ENCODE data around the gene TENT4B. TPM values are rescaled to one million over a fixed set of nuclear protein-coding genes. Genes with fewer than 3 reads are reported as not detected.

TENT4B gene
- total and polyA plus RNA-seq, 7 donors: 3.6 to 23.5 (median 14.9) TPM

GRCh38 chr16:50198802-50199403 is 45.8 kb downstream of the TENT4B start:
- peaks cover 0 to 59% (median 45%) of the 10 kb centered on the region in 4 donors for H3K4me1 ChIP-seq
- 16 to 50% methylated on average over 4 of the region's 4 CpGs for WGBS, 2 donors

GRCh38 chr16:50201787-50202186 is 48.7 kb downstream of the TENT4B start:
- H3K4me3 ChIP-seq: no peak overlapping the region
- intact Hi-C loops (cut with DNase I): no loop called here
- no peaks in the 10 kb centered on the region for H3K27me3 ChIP-seq
- 66 to 89% methylated on average over 3 of the region's 3 CpGs for WGBS, 2 donors
- peak overlapping the region; percentile 64 to 79 (median 73) for H3K27ac ChIP-seq
- no peak for TF ChIP-seq EP300 (IDR thresholded peaks at IDR 0.05)
- no peak for TF ChIP-seq CTCF (IDR thresholded peaks at IDR 0.05)
- TF ChIP-seq POLR2A (IDR thresholded peaks at IDR 0.05): no peak
- TF ChIP-seq POLR2AphosphoS5 (IDR thresholded peaks at IDR 0.05): no peak
- no peaks in the 10 kb centered on the region for H3K36me3 ChIP-seq
- H3K4me1 ChIP-seq: peaks cover 0 to 62% (median 48%) of the 10 kb centered on the region in 4 donors
- H3K9me3 ChIP-seq: no peaks in the 10 kb centered on the region
- no peak for DNase-seq

More at GRCh38 chr16:50198802-50199403, 45.8 kb downstream of the TENT4B start:
- no peak for DNase-seq
- intact Hi-C loops (cut with DNase I): no loop called here
- TF ChIP-seq POLR2A (IDR thresholded peaks at IDR 0.05): no peak
- no peak for TF ChIP-seq EP300 (IDR thresholded peaks at IDR 0.05)
- no peak for TF ChIP-seq POLR2AphosphoS5 (IDR thresholded peaks at IDR 0.05)
- TF ChIP-seq CTCF (IDR thresholded peaks at IDR 0.05): no peak
- H3K27ac ChIP-seq: no peak overlapping the region
- no peaks in the 10 kb centered on the region for H3K36me3 ChIP-seq
- H3K27me3 ChIP-seq: no peaks in the 10 kb centered on the region
- no peak overlapping the region for H3K4me3 ChIP-seq
- no peaks in the 10 kb centered on the region for H3K9me3 ChIP-seq

GRCh38 chr16:50202926-50203624 is 50.0 kb downstream of the TENT4B start:
- Histone ChIP-seq H3K27me3 (no peaks in the 10 kb centered on the region), H3K27ac (peak overlapping the region; percentile 64 to 79 (median 73)), H3K36me3 (no peaks in the 10 kb centered on the region), H3K4me1 (peaks cover 0 to 71% (median 59%) of the 10 kb centered on the region in 4 donors), H3K9me3 (no peaks in the 10 kb centered on the region), H3K4me3 (no peak overlapping the region)
- TF ChIP-seq POLR2A (IDR thresholded peaks at IDR 0.05): no peak
- TF ChIP-seq CTCF (IDR thresholded peaks at IDR 0.05): no peak
- no peak for TF ChIP-seq EP300 (IDR thresholded peaks at IDR 0.05)
- TF ChIP-seq POLR2AphosphoS5 (IDR thresholded peaks at IDR 0.05): peak in 3 of 4 donors; percentile 47 to 68 (median 65)
- 31 to 54% methylated on average over 5 of the region's 5 CpGs for WGBS, 2 donors
- no peak for DNase-seq
- intact Hi-C loops (cut with DNase I): no loop called here

- no peak for DNase-seq
- peaks cover 0 to 77% (median 64%) of the 10 kb centered on the region in 4 donors for H3K4me1 ChIP-seq
- intact Hi-C loops (cut with DNase I): no loop called here
These were observed 50.6 kb downstream of the TENT4B start for GRCh38 chr16:50203681-50204080.

More at GRCh38 chr16:50203681-50204080, 50.6 kb downstream of the TENT4B start:
- WGBS, 2 donors: 80 to 88% methylated on average over 6 of the region's 6 CpGs
- no peak overlapping the region for H3K4me3 ChIP-seq
- H3K9me3 ChIP-seq: no peaks in the 10 kb centered on the region
- H3K27me3 ChIP-seq: no peaks in the 10 kb centered on the region
- TF ChIP-seq POLR2AphosphoS5 (IDR thresholded peaks at IDR 0.05) (no peak), POLR2A (IDR thresholded peaks at IDR 0.05) (no peak), EP300 (IDR thresholded peaks at IDR 0.05) (no peak), CTCF (IDR thresholded peaks at IDR 0.05) (no peak)
- no peaks in the 10 kb centered on the region for H3K36me3 ChIP-seq
- H3K27ac ChIP-seq: peak overlapping the region; percentile 64 to 79 (median 73)

Data from sigmoid colon (tissue), 7 donors.